ENCODE results near the gene NPPB.
"Not testable (repeated sequence)": the region's sequence is repeated elsewhere in the genome, so short reads cannot be mapped to it uniquely, and the experiment has no call there.

The NPPB gene

DNA sequence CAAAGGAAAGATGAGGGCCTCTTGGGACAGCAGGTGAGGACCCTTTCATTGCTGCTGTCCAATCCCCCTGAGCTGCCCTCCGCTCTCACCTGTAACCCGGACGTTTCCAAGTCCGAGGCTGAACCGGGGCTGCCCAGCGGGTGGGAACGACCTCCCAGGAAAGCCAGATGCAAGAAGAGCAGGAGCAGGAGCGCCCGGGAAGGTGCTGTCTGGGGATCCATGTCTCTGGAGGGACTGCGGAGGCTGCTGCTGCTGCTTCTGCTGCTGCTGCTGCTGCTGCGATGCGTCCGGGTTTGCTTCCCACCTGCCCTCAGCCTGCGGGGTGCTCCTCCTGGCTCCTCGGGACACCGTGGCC, at the start of gene NPPB:
Gene NPPB (minus strand): TSS at position 333 of the 355 bp plus-strand sequence. CDS start 112 bp downstream, at position 221.
- H3K4me3 ChIP-seq (ENCODE audit: low read depth, low read length): no peak within 1 kb of the TSS
- TF ChIP-seq CTCF (IDR thresholded peaks at IDR 0.05; ENCODE audit: borderline replicate concordance, insufficient read depth, low read depth, low read length): no peak

DNA sequence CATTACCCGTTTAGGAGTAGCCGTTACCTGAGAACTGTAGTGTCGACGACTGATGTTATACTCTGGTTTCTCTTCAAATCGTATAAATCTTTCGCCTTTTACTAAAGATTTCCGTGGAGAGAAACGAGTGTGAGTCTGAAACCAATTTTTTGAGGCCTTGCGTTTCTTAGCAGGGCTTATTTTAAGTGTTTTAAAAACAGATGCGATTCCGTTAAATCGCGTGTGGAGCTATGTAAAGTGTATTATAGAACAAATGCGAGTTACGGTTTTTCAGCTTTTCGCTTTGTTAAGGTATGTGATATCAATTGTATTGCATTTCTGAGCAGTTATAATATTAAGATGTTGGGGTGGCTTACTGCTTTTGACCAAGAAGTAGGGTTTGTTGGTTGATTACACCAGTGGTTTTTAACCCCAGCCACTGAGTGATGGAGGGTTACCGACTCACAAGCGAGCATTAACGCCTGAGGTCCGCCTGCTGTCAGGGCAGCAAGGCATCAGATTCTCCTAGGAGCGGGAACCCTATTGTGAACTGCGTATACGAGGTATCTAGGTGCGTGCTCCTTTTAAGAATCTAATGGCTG, 49.4 kb upstream of the NPPB start:
- no peak for TF ChIP-seq CTCF (IDR thresholded peaks at IDR 0.05; ENCODE audit: borderline replicate concordance, insufficient read depth, low read depth, low read length)
- H3K4me3 ChIP-seq (ENCODE audit: low read depth, low read length): peak overlapping the region; percentile 65

- TF ChIP-seq CTCF (IDR thresholded peaks at IDR 0.05; ENCODE audit: borderline replicate concordance, insufficient read depth, low read depth, low read length): peak; percentile 54
- H3K4me3 ChIP-seq (ENCODE audit: low read depth, low read length): no peak overlapping the region
Observed at GRCh38 chr1:11907275-11908094, 48.7 kb upstream of the NPPB start.

GRCh38 chr1:11906870-11907269, 48.1 kb upstream of the NPPB start:
- TF ChIP-seq CTCF (IDR thresholded peaks at IDR 0.05; ENCODE audit: borderline replicate concordance, insufficient read depth, low read depth, low read length): no peak
- H3K4me3 ChIP-seq (ENCODE audit: low read depth, low read length): no peak overlapping the region

DNA sequence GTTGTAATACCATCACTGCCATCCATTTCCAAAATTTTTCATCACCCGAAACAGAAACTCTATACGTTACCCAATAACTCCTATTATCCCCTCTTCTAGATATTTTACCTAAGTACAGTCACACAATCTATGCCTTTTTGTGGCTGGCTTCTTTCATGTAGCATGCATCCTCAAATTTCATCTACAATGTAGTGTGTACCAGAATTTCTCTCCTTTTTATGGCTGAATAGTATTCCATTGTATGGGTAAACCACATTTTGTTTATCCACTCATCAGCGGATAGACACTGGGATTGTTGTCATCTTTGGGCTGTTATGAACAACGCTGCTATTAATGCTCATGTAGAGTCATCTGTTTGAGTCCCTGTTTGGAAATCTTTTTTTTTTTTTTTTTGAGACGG, 46.2 kb upstream of the NPPB start:
- TF ChIP-seq CTCF (IDR thresholded peaks at IDR 0.05; ENCODE audit: borderline replicate concordance, insufficient read depth, low read depth, low read length): no peak
- no peak overlapping the region for H3K4me3 ChIP-seq (ENCODE audit: low read depth, low read length)

DNA sequence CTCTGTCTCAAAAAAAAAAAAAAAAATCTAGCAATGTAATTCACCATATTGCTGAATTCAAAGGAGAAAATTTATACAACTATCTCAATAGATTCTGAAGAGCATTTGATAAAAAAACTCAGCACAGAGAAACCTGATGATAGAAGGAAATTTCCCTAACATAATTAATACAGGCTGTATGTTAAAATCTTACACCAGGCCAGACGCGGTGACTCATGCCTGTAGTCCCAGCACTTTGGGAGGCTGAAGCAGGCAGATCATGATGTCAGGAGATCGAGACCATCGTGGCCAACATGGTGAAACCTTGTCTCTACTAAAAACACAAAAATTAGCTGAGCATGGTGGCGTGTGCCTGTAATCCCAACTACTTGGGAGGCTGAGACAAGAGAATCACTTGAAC, 45.4 kb upstream of the NPPB start:
- H3K4me3 ChIP-seq (ENCODE audit: low read depth, low read length): not testable (repeated sequence)

DNA sequence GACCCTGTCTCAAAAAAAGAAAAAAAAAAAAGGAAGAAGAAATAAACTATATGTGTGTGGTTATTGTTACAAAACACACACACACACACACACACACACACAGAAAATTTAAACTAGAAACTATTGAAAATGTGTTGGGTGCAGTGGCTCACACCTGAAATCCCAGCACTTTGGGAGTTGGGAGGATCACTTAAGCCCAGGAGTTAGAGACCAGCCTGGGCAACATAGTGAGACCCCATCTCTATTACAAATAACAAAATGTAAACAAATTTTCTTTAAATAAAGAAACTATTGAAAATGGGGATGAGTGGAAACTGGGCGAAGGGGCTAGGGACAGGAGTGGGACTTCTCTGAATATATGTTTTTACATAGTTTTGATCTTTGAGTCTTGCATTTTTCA, 44.5 kb upstream of the NPPB start:
- H3K4me3 ChIP-seq (ENCODE audit: low read depth, low read length): no peak overlapping the region
- TF ChIP-seq CTCF (IDR thresholded peaks at IDR 0.05; ENCODE audit: borderline replicate concordance, insufficient read depth, low read depth, low read length): no peak

DNA sequence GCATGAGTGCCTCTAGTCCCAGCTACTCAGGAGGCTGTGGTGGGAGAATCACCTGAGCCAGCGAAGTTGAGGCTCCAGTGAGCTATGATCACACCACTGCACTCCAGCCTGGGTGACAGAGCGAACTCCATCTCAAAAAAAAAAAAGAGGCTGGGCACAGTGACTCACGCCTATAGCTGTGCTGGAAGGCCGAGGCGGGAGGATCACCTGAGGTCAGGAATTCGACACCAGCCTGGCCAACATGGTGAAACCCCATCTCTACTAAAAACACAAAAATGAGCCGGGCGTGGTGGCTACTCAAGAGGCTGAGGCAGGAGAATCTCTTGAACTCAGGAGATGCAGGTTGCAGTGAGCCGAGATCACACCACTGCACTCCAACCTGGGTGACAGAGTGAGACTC, 42.7 kb upstream of the NPPB start:
- H3K4me3 ChIP-seq (ENCODE audit: low read depth, low read length): not testable (repeated sequence)
